ENCODE results near the gene PLAGL1.

DNA sequence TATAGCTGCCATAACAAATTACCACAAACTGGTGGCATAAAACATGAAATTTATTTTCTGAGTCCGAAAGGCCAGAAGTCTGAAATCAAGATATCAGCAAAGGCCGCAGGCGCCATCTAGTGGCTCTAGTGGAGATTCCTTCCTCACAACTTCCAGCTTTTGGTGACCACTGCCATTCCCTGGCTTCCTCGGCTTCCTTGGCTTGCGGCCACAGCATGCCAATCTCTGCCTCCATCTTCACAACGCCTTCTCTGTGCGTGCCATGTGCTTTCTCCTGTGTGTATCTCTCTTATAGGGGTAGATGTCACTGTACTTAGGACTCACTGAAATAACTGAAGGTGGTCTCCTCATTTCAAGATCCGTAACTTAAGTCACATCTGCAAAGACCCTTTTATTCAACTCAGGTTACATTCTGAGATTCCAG lies 5.4 kb upstream of the PLAGL1 start:
- TF ChIP-seq, protein P1, sequence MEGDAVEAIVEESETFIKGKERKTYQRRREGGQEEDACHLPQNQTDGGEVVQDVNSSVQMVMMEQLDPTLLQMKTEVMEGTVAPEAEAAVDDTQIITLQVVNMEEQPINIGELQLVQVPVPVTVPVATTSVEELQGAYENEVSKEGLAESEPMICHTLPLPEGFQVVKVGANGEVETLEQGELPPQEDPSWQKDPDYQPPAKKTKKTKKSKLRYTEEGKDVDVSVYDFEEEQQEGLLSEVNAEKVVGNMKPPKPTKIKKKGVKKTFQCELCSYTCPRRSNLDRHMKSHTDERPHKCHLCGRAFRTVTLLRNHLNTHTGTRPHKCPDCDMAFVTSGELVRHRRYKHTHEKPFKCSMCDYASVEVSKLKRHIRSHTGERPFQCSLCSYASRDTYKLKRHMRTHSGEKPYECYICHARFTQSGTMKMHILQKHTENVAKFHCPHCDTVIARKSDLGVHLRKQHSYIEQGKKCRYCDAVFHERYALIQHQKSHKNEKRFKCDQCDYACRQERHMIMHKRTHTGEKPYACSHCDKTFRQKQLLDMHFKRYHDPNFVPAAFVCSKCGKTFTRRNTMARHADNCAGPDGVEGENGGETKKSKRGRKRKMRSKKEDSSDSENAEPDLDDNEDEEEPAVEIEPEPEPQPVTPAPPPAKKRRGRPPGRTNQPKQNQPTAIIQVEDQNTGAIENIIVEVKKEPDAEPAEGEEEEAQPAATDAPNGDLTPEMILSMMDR (IDR thresholded peaks at IDR 0.05; ENCODE audit: low read depth, low read length, missing input control): peak; percentile 89
- TF ChIP-seq RXRA (IDR thresholded peaks at IDR 0.05) (no peak), TAF1 (conservative IDR thresholded peaks at IDR 0.05) (no peak), RAD21 (IDR thresholded peaks at IDR 0.05) (peak; percentile 97 to 98), GABPA (IDR thresholded peaks at IDR 0.05 in 1 of 2, conservative IDR thresholded peaks at IDR 0.05 in 1 of 2) (no peak), EGR1 (IDR thresholded peaks at IDR 0.05; ENCODE audit: low read depth in 2 of 2) (no peak), JUND (IDR thresholded peaks at IDR 0.05) (no peak), NR2F2 (IDR thresholded peaks at IDR 0.05) (no peak), FOXA1 (IDR thresholded peaks at IDR 0.05) (no peak)
- TF ChIP-seq, protein P2, sequence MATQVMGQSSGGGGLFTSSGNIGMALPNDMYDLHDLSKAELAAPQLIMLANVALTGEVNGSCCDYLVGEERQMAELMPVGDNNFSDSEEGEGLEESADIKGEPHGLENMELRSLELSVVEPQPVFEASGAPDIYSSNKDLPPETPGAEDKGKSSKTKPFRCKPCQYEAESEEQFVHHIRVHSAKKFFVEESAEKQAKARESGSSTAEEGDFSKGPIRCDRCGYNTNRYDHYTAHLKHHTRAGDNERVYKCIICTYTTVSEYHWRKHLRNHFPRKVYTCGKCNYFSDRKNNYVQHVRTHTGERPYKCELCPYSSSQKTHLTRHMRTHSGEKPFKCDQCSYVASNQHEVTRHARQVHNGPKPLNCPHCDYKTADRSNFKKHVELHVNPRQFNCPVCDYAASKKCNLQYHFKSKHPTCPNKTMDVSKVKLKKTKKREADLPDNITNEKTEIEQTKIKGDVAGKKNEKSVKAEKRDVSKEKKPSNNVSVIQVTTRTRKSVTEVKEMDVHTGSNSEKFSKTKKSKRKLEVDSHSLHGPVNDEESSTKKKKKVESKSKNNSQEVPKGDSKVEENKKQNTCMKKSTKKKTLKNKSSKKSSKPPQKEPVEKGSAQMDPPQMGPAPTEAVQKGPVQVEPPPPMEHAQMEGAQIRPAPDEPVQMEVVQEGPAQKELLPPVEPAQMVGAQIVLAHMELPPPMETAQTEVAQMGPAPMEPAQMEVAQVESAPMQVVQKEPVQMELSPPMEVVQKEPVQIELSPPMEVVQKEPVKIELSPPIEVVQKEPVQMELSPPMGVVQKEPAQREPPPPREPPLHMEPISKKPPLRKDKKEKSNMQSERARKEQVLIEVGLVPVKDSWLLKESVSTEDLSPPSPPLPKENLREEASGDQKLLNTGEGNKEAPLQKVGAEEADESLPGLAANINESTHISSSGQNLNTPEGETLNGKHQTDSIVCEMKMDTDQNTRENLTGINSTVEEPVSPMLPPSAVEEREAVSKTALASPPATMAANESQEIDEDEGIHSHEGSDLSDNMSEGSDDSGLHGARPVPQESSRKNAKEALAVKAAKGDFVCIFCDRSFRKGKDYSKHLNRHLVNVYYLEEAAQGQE (IDR thresholded peaks at IDR 0.05): no peak
- TF ChIP-seq, protein P3, sequence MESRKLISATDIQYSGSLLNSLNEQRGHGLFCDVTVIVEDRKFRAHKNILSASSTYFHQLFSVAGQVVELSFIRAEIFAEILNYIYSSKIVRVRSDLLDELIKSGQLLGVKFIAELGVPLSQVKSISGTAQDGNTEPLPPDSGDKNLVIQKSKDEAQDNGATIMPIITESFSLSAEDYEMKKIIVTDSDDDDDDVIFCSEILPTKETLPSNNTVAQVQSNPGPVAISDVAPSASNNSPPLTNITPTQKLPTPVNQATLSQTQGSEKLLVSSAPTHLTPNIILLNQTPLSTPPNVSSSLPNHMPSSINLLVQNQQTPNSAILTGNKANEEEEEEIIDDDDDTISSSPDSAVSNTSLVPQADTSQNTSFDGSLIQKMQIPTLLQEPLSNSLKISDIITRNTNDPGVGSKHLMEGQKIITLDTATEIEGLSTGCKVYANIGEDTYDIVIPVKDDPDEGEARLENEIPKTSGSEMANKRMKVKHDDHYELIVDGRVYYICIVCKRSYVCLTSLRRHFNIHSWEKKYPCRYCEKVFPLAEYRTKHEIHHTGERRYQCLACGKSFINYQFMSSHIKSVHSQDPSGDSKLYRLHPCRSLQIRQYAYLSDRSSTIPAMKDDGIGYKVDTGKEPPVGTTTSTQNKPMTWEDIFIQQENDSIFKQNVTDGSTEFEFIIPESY (IDR thresholded peaks at IDR 0.05): no peak
